C1 segment of cervical spinal cord (tissue), 14 donors: ENCODE data around the gene TCEA2.

Experiments
- DNase-seq, 14 donors: peaks; one replicate each; lab custom pipeline; 2025; lab: John Stamatoyannopoulos, UW

Gene TCEA2

GRCh38 chr20:64092258-64093012 is 29.4 kb downstream of the TCEA2 start:
- no peak for DNase-seq

GRCh38 chr20:64093013-64093503 is 30.1 kb downstream of the TCEA2 start:
- no peak for DNase-seq

- DNase-seq, result no peak
Measured at GRCh38 chr20:64095455-64095854, 32.5 kb downstream of the TCEA2 start.

GRCh38 chr20:64095927-64096326 is 32.9 kb downstream of the TCEA2 start:
- no peak for DNase-seq

- no peak for DNase-seq
Measured at GRCh38 chr20:64096535-64096934, 33.5 kb downstream of the TCEA2 start.

- no peak for DNase-seq
Measured at GRCh38 chr20:64098471-64099013, 35.5 kb downstream of the TCEA2 start.

GRCh38 chr20:64099086-64099786 is 36.2 kb downstream of the TCEA2 start:
- DNase-seq, result no peak

GRCh38 chr20:64099880-64100565 is 37.0 kb downstream of the TCEA2 start:
- no peak for DNase-seq

- DNase-seq, result no peak
Measured at GRCh38 chr20:64100566-64100888, 37.5 kb downstream of the TCEA2 start.

GRCh38 chr20:64100946-64101688 is 38.1 kb downstream of the TCEA2 start:
- no peak for DNase-seq

GRCh38 chr20:64101731-64102621 is 39.0 kb downstream of the TCEA2 start:
- peak in 2 of 14 donors; percentile 11 to 24 for DNase-seq

GRCh38 chr20:64102647-64103354 is 39.8 kb downstream of the TCEA2 start:
- peak in 1 of 14 donors; percentile 78 for DNase-seq

GRCh38 chr20:64103871-64104666 is 41.1 kb downstream of the TCEA2 start:
- no peak for DNase-seq

GRCh38 chr20:64104667-64105451 is 41.9 kb downstream of the TCEA2 start:
- no peak for DNase-seq

GRCh38 chr20:64105846-64106434 is 42.9 kb downstream of the TCEA2 start:
- no peak for DNase-seq

GRCh38 chr20:64106435-64106961 is 43.5 kb downstream of the TCEA2 start:
- no peak for DNase-seq

- DNase-seq, result no peak
Measured at GRCh38 chr20:64106981-64107735, 44.2 kb downstream of the TCEA2 start, which contains the start of gene NPBWR2. Gene NPBWR2, minus strand, starts transcription at chr20:64107565. Its CDS starts 734 bp downstream, at chr20:64106831.
